GM21381 (cell line): ENCODE results near the gene GDPD5.

Experiments
- ATAC-seq: cut with Tn5 transposase; IDR thresholded peaks from one replicate; pipeline ENCODE4 v1.9.1; 2021; ENCODE audit warnings: mild to moderate bottlenecking, moderate library complexity; ENCODE audit not compliant: unreplicated experiment

GDPD5 gene

GRCh38 chr11:75558939-75559843 lies 33.5 kb upstream of the GDPD5 start:
- ATAC-seq: no peak

GRCh38 chr11:75557666-75558494 lies 32.1 kb upstream of the GDPD5 start:
- ATAC-seq: no peak

- ATAC-seq: no peak
Measured at GRCh38 chr11:75556275-75556674, 30.5 kb upstream of the GDPD5 start.

GRCh38 chr11:75555079-75555811 lies 29.5 kb upstream of the GDPD5 start:
- no peak for ATAC-seq

GRCh38 chr11:75554258-75555022 lies 28.7 kb upstream of the GDPD5 start:
- ATAC-seq: no peak

GRCh38 chr11:75553889-75554257 lies 28.1 kb upstream of the GDPD5 start:
- no peak for ATAC-seq

- no peak for ATAC-seq
Measured at GRCh38 chr11:75553182-75553581, 27.4 kb upstream of the GDPD5 start.

GRCh38 chr11:75549370-75549958 lies 23.7 kb upstream of the GDPD5 start:
- ATAC-seq: no peak

- no peak for ATAC-seq
Measured at GRCh38 chr11:75548595-75549272, 23.0 kb upstream of the GDPD5 start.

GRCh38 chr11:75547617-75548058 lies 21.9 kb upstream of the GDPD5 start:
- ATAC-seq: no peak

GRCh38 chr11:75547177-75547576 lies 21.4 kb upstream of the GDPD5 start:
- no peak for ATAC-seq

- no peak for ATAC-seq
Measured at GRCh38 chr11:75543806-75544205, 18.1 kb upstream of the GDPD5 start.

GRCh38 chr11:75542088-75542438 lies 16.3 kb upstream of the GDPD5 start:
- ATAC-seq: no peak

GRCh38 chr11:75541193-75542087 lies 15.7 kb upstream of the GDPD5 start:
- ATAC-seq: no peak

GRCh38 chr11:75539459-75540334 lies 14.0 kb upstream of the GDPD5 start:
- no peak for ATAC-seq

- ATAC-seq: no peak
Measured at GRCh38 chr11:75538150-75538942, 12.6 kb upstream of the GDPD5 start.

- ATAC-seq: no peak
Measured at GRCh38 chr11:75537740-75538139, 12.0 kb upstream of the GDPD5 start.
